GM21717 (cell line): ENCODE data around the gene SLC35F4.

ENCODE experiments used
- ATAC-seq: cut with Tn5 transposase; IDR thresholded peaks from one replicate; pipeline ENCODE4 v1.9.1; 2021; ENCODE audit warnings: mild to moderate bottlenecking, moderate library complexity; ENCODE audit not compliant: unreplicated experiment

Gene SLC35F4

DNA sequence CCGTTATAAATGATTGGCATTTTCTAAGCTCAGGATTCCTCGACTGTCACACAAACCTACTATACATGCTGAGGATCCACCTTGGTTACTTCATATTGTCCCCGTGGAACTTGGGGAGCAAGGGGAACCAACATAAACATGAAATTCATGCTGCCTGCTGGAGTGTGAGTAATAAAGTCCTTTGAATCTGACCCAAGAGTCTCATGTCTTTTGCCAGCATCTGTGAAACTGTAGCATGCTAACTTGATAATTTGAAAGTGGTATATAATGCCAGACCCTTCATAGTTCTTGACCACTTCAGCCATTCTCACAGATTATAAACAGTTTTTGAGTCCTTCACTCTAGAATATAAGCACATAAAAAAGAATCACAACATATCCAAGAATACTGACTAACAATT, 17.1 kb downstream of the SLC35F4 start:
- ATAC-seq = no peak

DNA sequence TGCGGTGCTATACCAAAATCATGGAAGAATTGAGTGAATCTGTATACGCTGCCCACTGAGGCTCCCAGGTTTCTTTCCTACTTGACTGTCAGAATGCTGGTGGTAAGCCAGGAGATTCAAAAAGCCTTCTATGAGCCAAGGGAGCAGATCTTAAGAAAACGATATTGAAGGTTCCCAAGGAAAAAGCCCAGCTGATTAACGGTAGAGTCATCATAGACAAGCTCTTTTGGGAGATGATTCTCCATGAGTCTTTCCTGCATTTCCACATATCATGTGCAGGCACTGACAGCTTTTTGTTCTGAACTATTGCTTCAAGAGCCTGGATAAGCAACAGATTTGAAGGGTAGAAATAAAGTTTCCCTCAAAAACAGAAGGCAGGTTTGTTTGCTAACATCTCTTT, 17.5 kb downstream of the SLC35F4 start:
- ATAC-seq = no peak

DNA sequence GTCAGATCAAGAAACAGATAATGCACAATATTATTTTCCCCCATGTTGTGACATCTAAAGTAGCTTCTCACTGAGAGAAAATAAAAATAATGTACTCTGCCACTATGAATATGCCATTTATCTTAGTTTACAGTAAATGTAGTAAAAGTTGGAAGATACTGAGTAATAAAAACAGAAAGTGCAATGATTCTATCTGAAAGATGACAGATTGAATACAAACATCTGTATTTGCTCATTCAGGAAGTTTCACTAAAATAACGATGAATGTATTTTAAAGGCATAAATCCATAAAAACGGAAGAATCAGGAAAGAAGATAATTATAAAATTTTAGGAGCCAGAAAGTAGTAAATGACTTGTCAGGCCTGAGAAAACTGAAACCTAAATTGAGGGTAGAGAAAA, 18.2 kb downstream of the SLC35F4 start:
- no peak for ATAC-seq

DNA sequence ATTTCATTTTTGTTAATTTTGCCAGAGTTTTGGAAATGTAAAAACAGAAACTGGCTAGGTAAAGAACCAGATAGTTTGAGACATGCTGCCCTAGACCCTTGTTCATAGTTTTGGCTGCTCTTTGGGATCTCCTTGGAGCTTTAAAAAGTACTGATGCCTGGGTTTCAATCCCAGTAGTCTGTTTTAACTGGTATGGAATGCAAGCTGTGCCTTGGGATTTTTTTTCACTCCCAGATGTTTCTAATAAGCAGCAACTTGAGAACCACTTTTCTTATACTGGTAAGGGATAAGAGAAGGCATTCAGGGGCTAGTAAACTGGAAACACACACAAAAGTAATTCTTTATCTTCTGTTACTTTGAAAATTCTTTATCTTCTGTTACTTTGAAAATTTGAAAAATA, 18.8 kb downstream of the SLC35F4 start:
- no peak for ATAC-seq

DNA sequence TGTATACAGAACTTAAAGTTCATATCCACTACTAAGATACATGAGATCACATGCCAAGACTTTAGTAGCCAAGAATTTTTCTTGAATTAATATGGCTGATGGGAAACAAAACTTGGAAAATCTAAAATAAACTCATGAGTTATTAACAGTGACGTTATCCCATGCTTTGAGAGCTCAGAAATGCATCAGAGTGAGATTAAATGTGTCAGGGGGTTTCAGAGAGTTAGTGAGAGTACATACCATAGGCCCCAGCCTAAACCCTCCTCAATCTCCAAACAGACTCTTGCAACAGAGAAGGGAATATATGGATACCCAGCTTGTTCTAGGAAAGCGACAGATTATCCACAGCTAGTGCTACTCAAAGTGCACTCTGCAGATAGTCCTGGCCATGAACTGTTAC, 19.3 kb downstream of the SLC35F4 start:
- ATAC-seq = no peak

DNA sequence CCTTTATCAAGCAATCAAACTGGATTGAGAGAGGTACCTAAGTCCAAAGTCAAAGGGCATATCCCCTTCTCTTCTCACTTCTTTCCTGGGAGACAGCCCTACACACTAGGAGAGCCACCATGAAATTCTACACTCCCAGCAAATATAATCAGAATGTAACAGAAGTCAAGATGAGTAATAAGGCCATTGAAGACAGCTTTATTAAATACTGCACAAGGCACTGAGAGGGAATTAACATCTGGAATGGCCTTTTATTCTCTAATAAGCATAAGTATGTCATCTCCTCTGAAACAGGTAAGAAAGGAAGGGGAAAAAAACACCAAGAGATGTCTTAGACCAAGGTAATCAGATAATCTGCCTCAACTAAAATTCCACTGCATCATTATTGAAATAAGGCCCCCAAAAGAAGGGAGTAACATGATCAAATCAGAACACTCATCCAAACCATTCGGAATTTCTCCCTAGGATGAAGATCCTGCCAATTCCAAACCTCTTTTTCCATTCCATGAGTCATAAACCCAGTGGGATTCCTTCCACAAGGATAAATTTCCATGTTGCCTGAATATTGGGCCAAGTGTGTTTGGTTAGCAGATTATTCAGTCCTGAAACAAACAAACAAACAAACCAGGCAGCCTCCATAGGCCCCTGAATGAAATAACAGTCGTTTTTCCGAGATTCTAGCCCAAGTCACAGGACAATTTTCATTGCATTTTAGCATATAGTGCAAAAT, 19.9 kb downstream of the SLC35F4 start:
- no peak for ATAC-seq

DNA sequence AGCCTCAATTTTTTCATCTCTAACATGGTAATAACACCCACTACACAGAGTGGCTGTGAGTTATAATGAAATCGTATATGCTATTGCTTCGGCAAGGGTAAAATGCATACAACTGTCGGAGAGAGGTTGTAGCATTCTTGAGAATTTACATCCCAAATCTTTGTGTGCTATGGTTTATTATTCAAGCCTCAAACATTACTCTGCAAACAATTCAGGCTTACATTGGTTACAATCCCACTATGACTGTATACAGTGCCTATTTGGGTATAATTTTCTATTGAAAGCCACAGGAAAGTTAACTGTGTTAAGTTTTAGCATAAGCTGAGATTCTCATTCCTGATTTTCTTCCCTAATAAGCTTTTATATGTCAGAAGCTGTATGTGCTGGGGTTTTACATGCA, 20.6 kb downstream of the SLC35F4 start:
- no peak for ATAC-seq

DNA sequence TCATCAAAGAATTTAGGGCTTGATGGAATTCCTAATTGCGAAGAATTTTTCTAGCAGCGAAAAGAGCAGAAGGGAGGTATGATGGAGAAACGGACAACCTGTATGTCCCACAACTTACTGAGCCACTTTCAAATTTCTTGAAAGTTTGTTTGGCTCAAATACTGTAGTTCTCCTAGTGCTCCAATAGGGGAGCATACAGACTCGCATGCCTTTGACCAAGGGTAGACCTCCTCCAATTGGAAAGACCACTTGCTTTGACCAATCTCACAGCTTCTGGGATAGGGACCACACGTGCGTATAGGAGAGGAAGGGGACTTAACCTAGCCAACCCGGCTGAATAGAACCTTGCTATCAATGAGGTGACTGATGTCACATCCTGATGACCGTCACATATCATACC, 28.6 kb downstream of the SLC35F4 start:
- no peak for ATAC-seq

DNA sequence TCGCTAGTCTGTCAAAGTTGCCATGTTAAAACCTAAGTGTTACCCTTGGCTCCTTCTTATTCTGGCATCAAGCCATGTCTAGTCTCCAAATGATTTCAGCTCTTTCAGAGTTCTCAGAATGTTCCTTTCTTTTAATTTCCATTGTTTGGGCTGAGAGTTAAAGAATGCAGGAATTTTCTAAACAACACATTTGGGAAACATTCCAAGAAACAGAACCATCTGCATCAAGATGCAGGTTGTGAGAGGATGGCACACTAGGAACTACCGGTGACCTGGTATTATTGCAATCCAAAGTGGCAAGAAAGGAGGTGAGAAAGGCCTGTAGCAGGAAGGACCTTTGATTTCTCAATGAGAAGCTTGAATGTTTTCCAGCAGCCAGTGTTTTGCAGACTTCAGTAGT, 30.1 kb downstream of the SLC35F4 start:
- ATAC-seq = no peak

DNA sequence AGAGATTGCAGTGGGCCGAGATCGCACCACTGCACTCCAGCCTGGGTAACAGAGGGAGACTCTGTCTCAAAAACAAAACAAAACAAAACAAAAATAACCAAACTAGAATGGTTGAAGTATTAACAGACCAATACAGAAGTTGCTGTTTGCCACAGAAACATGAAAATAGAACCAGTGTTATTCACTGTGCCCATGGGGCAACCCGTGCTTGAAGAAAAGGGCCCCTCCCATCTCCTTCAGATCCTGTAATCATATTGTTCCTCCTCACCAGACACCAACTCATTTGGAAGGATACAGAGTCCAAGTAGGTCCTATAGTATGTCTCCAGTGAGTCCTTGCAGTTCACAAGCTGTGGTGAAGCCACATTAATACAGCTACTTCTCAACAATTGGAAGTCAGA, 30.9 kb downstream of the SLC35F4 start:
- ATAC-seq = no peak

DNA sequence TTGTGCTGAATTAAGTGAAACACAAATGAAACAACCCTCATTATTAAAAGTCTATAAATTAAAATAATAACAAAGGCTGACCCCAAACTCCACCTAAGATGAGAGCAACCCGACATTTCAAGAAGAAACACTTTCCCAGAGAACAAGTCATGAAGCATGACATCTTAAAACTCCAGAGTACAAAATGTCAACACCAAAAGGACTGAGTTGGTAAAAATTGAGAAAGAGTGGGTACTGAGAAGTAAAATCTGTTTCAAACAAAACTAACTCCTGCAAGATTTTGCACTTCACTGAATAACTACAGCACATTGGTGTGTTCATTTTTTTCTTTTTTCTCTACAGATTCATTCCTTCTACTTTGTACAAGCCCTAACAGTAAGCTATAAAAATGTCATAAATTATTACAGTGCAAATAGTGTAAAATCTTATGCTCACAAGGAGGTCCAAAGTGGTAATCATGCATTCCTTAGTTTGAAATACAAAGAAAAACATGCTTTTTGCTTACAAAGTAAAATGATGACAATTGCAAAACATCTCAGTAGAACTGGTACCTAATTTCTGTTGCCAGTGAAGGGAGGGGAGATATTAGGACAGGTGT, 31.8 kb downstream of the SLC35F4 start:
- ATAC-seq = no peak

DNA sequence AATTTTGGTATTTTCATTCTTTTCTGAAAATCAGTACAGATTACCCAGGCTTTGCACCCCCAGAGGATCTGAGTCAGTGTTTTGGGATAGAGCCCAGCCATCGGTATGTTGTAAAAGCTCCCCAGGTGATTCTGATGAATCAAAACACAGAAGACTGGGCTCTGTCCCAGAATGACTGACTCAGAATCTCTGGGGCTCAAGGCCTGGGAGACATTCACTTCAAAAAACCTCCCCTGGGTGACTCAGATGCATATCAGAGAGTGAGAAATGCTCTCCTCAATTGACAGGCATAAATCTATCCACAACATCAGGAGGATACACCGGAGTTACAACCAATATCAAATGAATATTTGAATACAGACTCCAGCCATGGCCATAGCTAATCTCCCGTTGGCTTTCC, 32.6 kb downstream of the SLC35F4 start:
- ATAC-seq = no peak

DNA sequence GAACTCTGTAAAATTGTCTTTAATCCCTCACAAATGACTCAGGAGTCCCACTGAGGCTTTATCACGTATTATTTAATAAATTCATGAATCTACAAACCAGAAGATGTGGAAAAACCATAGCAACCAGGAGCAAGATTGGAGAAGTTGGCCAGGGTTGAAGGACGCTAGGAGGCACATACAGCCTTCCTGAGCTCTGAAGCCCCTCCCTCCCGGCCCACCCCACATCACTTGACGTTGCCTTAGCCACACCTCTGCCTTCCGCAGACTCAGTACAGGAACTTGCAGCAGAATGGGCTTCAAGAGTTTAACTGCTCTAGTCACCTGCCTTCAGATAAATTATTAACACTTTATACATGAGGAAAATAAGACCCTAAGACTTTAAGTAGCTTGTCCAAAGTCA, 33.9 kb downstream of the SLC35F4 start:
- ATAC-seq = no peak

DNA sequence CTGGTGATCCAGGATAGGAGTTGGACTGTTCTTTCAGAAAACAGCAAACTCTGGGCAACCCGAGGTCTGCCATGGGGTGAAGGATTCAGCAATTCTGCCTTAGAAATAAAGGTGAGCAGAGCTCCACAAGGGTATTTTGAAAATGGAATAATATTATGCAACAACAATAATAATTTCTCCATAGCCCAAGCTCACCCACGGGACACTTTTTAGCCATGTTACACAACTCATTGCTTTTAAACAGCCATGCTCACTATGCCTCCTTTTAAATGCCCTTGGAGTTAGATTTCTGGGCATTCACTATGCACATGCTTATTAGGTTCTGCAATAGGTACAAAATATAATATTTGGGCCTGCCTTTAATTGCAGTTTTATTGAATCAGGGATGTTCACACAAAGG, 37.2 kb downstream of the SLC35F4 start:
- ATAC-seq = no peak

DNA sequence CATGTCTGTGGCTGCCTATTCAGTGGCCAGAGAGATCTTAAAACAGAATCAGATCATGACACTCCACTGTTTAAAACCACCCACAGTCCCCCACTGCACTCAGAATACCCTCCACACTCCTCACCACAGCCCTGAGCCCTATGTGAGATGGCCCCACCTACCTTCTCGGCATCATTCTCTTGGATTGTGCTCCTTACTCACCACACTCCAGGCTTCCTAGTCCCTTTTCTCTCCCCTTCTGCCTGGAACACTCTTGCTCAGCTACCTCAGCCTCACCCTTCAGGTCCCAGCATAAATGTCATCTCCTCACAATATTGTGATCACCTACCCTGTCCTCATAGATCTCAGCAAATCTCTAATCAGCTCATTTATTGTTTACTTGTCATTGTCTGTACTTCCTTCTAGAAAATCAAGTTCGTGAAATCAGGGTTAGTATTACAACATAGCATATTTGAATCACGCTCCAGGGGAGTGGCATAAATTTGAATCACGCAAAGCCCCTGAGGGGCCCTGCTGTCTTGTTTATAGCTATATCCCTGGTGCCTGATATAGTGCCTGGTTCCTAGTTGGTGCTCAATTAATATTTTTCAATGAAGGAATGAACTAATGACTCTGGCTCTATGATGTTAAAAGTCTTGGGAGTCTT, 42.8 kb downstream of the SLC35F4 start:
- ATAC-seq = no peak

DNA sequence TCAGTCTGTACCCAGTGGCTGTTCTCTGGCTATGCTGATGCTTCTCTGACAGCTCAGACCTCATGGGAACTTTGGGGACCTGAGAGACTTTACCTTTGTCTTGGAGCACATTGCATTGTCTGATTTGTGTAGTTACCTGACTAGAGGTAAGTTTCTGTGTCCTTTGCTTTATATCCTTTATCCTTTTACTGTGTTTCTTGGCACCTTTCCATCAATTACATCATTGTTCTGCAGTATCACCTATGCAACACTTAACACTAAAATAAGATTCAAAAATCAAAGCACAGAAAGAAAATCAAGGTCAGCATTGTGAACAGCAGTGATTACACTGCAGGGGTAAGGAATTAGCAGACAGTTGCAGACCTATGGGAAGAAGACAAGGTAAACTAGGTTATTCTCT, 43.8 kb downstream of the SLC35F4 start:
- no peak for ATAC-seq

DNA sequence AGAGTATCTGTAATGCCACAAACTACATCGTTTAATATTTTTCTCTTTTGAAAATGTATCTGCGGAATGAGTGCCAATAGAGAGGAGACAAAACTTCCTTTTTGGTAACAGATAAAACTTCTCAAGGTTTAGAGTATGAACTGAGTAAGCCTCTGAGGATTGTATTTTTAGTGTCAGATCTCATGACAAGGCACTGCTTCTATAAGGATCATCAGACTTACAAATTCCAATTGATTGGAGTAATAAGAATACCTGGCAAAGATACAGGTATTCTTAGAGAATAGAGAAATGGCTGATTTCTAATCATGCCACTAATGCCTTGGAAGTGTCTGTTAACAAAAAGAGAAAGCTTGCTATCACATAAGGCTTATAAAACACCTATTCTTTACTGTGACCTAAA, 45.3 kb downstream of the SLC35F4 start:
- no peak for ATAC-seq

DNA sequence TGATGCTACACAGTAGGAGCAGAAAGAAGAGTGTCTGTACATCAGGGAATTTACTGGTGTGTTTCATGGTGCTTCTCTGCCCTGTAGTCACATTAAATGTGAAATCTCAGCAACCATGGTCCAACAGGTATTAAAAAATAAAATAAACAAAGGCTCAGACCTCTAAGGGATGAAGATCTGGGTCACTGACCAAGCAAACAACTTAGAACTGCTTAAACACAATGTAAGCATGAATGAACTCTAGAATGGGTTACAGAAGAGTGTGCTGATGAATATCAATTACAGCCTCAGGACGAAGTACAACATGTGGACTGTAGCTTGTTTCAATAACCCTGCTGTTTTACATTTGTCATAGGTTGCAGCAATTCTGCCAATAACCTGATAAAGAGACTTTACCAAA, 47.4 kb downstream of the SLC35F4 start:
- no peak for ATAC-seq

DNA sequence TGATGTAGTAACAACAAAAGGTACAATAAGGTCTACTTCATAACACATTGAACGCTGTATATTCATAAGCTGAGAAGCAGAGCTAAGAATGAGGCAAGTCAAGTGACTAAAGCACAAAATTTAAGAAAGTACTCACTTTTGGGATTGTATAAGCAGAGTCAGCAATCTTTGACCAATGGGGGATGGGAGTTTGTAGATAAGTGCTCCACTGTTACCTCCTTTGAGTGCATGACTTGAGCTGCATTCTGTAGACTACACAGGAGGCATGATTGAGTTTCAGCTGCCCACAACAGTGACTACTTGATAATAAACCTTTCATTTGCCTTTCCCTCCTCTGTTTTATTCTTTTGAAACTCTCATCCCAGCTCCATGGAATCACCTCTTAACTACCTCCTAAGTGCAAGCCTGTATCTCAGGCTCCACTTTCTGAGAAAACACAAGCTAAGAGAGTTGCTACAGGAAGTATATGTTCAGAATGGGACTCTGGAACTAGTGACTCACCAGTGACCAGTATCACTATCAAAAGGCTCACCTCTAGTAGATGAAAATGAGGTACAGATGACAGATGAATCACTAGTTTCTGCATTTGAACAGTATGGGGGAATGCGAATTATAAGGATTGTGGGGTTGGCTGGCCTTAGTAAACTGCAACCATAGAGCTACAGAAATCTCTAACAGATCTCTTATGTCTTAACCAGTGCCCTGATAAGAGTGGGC, 49.2 kb downstream of the SLC35F4 start:
- ATAC-seq = peak; percentile 67

DNA sequence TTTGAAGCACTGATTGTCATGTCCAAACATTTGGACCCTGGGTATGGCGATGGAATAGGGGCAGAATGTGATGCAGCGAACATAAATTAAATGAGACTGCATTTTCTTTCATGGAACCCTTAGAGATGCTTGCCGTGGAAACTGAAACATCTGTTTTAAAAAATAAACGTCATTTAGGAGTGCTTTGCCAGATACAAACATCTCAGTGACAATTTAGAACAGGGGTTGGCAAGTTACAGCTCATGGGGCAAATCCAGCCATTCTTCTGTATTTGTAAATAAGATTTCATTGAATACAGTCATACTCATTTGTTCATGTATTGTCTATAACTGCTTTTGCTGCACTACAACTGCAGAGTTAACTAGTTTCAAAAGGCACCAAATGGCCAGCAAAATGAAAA, 51.2 kb downstream of the SLC35F4 start:
- no peak for ATAC-seq

DNA sequence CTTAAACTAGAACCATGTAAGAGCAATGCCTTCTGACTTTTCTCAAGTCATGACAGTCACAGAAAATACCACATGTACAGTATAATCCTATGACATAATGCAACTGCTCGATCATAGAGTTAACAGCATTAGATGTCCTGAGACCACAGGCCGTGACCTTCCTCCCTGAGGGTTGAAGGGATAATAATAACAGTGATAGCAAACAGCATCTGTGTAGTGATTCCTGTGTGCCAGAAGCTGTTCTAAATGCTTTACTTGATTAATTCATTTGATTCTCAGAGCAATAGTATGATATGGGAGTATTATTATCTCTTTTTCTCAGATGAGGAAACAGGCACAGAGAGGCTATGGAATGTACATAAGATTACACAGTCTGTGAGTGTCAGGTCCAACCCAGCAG, 53.2 kb downstream of the SLC35F4 start:
- ATAC-seq = no peak

DNA sequence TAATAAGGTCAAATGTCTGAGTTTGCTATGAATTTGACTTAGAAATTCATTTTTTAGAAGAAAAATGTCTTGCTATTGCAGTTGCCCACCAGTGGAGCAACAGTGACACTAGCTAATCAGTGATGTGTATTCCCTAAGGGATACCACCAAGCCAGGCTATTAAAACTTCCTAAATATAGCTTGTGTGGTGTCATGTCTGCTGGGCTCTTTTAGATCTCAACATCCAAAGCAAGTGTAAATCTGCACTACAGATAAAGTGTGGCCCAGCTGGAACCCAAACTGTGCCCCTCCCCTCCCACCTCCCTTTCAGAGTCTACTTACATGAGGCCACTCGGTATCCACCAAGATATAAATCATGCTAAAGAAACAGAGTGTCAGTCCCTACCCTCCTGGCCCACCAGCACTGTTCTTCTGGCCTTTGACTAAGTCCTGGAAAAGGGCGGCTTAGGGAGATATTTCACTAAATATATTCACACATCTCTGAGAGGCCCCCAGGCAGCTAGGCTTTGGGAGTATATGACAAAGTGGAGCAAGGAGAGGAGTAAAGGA, 53.8 kb downstream of the SLC35F4 start:
- no peak for ATAC-seq
